ENCODE measurements around the gene TPO.

The TPO gene

DNA sequence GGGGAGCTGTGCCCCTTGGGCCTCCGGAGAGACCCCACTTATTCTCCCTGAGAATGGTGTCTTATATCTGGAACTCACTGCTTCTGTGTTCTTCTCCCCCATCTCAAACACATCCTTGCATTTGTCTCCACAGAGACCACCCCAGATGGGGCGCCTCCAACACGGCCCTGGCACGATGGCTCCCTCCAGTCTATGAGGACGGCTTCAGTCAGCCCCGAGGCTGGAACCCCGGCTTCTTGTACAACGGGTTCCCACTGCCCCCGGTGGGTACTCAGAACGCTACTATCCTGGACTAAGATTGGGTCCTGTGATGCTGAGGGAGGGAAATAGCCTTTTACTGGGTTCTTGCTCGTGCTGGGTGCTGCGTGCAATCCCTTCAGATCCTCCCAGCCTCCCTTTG is 40.3 kb downstream of the TPO start:
- no peak for DNase-seq

DNA sequence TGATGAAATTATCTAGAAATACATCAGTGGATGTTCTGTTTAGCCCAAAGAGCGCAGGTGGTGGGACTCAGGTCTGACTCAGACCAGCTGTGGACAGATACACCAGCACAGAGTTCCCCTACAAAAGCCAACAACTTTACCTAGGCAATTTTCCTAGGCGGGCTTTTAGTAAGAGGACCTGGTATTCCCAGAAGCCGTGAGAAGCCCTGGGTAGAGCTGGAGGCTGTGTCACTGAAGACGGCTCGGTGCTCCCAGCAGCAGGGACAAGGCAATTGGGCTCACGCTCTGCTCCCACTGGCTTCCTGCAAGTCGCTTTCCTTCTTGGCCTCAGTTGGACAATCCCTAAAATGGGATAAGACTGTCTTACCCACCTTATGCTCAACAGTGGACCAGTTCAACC is 41.1 kb downstream of the TPO start:
- no peak for DNase-seq

DNA sequence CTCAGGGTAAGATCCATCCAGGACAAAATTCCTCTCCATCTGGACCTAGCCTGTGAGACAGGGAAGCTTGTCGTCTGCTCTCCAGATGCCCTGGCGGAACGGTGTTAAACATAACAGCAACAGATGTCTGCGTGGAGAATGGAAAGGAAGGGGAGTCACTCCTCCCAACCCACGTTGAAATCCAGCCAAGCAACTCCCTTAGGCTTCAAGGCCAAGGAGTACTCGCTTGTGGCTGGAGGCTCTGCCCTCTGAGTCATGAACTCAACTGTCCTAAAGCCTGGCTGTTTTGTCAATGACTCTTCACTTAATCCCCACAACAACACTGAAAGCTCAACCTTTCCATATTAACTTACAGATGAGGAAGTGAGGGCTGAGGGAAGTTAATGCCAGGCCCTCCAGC is 42.2 kb downstream of the TPO start:
- DNase-seq, result no peak

DNA sequence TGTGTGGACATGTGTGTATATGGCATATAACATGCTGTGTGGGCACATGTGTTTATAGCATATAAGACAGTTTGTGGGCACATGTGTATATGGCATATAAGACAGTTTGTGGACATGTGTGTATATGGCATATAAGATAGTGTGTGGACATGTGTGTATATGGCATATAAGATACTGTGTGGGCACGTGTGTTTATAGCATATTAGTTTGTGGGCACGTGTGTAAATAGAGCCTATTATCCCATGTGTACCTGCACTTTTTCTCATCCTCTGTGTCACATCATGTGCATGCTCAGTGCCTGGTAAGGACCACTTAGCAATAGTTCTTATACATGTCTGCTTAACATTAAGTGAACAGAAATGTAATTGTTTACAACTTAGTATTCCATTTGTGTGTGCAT is 45.2 kb downstream of the TPO start:
- DNase-seq, result no peak

DNA sequence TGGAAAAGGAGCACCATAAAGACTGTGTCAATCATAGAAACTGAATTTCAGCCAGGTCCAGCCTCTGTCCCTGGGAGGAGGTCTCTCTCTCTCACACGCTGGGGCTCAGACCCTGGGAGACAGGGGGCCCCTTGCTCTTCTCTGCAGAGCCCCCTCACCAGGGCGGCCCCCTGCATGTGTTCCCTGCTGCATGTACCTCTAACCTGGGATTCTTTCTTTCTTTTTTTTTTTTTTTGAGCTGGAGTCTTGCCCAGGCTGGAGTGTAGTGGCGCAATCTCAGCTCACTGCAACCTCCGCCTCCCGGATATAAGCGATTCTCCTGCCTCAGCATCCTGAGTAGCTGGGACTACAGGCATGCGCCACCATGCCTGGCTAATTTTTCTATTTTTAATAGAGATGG is 46.5 kb downstream of the TPO start:
- no peak for DNase-seq

DNA sequence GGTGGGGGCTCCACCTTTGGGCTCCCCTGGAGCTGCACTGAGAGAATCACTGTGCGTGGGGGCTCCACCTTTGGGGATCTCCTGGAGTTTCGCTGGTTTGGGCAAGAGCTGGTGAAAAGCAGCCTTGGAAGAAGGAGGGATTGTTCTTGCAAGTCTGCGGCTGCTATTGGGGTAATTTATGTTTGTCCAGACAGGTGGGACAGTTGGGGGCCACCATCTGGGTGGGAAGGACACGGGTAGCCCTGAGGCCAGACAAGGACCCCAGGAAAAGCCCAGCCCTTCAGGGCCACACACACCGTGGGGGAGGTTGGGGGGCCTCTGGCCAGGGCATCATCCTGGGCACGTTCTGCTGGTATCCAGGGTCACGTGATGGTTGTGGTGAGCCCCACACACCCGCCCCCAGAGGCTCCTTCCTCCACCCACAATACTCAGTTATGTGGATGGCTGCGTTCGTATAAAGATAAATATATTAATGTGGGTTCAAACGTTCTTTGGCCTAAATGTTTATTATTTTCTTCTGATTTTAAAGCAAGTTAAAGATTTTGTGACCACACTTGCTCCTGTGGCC is 47.7 kb downstream of the TPO start:
- DNase-seq, result no peak

DNA sequence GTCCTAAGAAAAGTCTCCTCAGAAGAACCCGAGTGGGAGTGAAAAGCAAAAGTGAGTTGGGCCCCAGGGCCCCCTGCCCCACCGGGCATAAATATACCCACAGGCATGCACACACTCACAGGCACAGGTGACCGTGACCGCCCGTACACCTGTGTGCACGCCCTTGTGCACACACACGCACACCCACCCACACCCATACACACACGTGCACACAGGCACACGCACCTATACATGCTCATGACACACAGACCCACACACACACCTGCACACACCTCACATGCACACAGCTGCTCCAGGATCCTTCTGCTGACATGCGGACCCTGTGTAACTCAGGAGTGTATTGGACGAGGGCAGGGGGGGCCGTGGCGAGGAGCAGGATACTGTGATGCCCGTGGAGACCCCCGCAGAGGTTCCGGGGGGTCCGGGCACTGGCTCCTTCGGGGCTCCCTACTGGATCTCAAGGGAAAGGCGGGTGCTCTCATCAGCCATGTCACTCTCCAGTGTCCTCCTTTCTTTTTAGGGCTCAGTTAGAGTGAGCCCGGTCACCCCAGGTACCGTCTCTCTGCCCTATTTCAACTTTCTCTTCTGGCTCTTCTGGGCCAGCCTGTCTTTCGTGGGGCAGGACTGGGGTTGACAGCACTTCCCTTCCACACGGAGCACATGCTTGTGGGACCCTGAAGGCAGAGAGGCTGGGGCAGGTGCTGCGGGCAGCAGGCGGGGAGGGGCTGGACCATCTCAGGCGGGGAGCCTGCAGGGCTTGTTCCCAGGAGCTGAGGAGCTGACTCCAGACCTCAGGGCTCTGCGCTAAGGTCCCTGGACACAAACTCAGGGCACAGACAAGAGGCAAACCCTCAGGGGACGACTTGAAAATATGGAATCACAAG is 48.5 kb downstream of the TPO start:
- DNase-seq, result no peak

DNA sequence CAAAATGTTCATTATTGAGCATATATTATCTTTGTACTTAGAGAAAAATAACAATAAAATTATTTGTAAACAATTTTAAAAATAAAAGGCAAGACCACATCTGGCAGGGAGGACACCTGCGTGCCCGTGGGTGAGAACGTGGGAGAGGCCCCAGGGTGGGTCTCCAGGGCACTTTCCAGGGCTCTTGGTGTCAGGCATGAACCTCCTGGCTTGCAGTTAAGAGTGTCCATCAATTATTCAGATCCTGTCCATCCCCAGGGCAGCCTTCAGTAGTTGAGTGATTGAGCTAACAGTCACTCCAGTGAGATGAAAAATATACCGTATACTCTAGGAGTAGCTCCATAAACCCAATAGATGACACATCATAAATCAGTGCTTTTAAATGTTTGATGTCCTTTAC is 49.7 kb downstream of the TPO start:
- no peak for DNase-seq

DNA sequence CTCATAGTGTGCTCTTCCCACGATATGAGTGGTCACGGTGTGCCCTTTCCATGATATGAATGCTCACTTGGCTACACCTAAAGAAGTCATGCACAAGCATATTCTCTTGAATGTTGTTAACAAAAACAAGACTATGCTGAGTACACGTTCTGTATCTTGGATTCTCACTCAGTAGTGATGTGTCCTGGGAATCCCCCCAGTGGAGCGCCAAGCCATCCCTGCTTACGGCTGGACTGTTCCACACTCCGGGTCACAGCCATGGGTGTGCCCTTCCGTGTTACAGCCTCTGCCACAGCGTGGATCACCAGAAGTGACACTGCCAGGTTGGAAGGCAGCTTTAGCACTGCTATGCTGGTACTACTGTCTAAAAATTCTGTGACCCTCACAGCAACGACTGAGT is 59.1 kb downstream of the TPO start:
- DNase-seq, result no peak

DNA sequence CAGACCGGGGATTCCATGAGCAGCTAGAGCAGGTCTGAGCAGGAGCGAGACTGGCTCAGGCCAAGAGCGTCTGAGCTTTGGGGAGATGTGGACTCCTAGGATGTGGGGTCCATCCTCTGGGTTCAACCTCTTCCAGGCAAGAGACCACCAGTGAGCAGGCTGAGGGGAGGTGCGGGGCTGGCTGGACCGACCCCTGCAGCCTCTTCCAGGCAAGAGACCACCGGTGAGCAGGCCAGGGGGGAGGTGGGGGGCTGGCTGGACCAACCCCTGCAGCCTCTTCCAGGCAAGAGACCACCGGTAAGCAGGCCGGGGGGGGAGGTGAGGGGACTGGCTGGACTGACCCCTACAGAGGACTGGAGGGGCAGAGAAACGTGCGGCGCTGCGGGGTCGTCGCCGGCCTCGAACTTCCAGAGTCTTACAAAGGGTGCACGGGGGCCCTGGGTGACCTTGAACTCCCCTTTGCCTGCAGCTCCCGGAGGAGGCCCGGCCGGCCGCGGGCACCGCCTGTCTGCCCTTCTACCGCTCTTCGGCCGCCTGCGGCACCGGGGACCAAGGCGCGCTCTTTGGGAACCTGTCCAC is 63.4 kb downstream of the TPO start:
- DNase-seq, result no peak

DNA sequence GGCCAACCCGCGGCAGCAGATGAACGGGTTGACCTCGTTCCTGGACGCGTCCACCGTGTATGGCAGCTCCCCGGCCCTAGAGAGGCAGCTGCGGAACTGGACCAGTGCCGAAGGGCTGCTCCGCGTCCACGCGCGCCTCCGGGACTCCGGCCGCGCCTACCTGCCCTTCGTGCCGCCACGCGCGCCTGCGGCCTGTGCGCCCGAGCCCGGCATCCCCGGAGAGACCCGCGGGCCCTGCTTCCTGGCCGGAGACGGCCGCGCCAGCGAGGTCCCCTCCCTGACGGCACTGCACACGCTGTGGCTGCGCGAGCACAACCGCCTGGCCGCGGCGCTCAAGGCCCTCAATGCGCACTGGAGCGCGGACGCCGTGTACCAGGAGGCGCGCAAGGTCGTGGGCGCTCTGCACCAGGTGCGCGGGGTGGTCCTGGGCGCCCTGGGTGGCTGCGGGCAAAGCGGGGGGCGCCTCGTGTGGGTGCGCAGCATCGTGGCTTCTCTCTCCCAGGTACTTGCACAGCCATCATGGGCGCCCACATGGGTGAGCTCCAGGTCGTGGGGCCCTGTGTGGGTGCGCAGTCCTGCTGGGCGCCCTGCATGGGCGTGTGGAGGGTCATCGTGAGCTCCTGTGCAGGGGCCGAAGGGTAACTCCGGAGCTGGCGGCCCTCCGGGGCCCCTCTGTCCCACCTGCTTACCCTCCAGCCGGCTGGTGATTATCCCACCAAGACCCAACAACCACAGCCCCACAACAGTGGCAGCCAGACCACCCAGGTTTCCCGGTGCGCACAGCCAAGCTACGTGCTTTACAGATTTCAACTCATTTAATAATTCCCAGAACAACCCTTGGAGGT is 64.2 kb downstream of the TPO start:
- DNase-seq, result no peak

DNA sequence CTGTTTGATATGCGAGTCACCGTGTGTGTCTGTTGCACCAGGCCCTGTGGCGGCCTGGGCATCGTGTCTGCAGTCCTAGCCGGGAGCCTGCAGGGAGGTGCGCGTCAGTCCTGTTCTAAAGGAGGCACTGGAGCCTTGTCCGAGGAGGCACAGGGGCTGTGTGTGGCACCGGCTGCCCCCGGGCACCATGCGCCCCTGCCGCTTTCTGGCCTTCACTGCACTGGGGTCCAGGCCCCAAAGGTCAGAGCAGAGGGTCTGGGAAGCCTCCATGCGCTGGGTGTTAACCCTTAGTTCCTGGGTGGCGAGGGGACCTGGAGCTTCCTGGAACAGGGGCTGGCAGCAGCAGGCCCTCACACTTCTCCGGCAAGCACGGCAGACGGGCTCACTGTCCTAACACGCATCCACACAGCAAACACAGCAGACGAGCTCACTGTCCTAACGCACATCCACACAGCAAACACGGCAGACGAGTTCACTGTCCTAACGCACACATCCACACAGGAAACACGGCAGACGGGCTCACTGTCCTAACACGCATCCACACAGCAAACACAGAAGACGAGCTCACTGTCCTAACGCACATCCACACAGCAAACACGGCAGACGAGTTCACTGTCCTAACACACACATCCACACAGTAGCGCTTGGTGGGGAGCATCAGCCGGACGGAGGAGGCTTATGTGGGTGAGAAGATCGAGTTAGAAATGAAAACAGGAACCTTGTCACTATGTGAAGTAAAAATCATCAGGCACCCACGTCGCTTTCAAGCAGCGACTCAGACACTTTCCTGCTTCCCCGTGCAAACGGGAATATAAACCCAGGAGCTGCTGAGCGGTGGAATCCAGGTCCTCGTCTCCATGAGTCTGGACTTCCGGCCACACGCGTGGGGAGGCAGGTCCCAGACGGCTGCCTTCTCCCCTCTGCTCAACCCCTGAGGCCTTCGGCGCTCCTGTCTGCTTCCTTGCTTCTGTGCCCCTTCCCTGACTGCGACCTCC is 65.3 kb downstream of the TPO start:
- no peak for DNase-seq

DNA sequence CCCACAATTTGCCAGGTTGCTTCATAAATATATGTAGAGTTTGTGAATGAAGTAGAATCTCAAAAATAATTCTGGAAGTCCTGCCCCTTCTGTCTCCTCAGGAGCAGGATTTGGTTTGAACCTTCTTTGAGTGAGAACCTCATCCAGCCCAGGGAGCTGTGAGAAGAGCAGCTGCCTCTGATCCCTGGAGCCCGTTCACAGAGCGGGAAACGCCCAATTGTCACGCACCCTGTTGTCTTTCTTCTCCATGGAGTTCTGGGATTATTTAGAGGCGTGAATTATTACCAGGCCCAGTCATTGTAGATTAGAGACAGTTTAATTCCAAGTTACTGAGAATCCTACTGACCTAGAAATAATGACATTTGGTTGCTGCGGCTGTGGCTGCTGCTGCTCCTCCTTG is 66.1 kb downstream of the TPO start:
- DNase-seq, result no peak

DNA sequence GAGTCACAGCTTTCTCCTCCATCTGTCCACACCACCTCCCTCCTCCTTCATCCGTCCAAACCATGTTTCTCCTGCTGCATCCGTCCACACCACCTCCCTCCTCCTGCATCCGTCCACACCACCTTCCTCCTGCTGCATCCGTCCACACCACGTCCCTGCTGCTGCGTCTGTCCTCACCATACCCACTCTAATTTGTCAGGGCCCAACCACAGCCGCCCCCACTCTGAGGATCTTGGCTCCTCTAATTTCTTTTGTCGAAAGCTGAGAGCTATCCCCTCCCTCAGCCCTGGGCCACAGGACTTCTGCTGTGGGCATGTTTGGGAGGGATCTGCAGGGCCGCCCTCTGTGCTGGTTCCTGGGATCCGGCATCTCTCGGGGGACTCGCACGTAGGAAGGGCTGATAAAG is 67.4 kb downstream of the TPO start:
- DNase-seq, result no peak

DNA sequence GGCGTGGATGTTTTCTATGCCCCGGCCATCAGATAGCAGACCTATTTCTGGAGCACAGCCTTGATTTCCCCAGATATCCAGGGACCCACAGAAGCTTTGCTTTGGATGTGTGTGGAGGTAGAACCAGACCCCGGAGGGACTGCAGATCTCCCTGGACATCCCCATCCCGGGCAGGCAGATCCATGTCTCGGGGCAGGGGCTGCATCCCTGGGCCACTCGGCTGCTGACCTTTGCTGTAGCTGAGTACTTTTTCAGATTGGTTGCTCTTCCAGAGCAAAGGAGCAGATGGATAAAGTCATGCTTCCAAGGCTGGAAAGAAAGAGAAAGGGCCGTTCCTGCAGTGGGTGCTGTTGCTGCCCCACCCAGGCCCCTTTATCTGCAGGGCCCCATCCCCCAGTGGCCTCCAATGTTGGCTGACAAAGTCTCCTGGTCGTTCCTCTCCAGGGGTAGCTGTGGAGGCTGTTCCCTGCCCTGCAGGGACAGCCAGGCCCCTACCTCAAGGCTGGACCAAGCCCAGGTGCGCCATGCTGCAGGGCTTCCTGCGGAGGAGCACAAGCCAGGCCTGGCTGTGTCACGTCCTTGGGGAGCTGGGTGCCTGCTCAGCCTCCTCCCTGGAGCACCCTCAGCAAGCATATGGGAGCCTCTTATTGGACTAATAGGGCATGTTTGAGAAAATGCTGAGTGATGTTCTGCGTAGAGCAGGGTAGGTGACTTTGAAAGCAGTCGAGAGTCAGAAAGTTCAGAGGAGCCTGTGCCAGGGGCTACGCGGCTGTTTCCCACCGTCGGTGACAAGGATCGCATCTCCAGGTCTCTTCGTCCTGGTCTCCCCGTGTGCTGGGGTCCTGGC is 68.4 kb downstream of the TPO start:
- DNase-seq, result no peak

DNA sequence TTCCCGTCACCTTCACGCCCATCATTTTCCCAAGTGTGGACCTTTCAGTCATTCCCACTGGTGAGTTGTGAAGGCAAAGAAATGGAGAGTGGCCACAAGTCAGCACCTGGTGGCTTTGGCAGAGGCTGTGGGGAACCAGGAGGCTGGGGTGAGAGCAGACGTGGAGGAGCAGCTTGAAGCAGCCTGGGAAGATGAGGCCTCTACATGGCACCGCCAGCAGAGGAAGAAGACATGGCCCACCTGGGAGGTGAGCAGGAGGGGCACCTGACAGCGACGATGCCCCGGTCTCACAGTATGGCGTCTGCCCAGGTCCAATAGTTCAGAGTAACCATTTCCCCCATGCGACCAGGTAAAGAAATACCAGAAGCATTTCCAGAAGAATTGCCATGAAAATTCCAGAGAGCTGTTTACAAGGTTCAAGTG is 69.0 kb downstream of the TPO start:
- DNase-seq, result no peak

DNA sequence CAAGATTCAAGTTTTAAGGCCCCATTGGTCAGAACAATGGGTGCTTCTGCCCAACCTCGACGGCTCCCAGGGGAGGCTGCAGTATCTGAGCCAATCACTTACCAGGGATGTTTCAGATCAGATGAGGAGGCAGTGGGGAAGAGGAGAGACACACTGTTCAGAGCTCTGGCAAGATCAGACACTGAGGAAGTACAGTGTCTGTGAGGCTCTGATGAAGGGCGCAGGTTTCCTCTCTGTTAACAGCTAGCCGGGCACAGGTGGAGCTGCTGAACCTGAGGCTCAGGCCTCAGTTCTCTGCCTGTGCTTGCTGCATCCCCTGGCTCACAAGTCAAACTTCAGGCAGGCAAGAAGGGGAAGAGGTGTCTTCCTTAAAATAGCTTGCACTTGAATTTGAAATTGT is 69.7 kb downstream of the TPO start:
- DNase-seq, result no peak

DNA sequence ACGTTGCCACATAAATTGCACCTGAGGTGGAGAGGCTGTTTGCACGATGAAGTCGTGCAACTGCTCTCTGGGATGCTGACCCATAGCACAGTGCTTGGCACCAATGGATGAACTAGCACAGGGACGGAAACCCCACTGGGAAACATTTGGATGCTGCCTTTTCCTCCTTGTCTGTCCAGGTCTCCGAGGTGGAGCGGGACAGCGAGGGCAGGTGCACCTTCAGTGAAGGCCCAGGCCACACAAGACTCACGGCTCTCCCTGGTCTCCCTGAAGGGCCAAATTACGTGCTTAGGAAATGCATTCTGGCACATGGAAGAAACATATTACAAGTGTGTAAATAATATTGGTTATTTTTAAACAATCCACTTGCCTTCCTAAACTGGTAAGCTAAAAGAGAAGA is 70.3 kb downstream of the TPO start:
- DNase-seq, result no peak

DNA sequence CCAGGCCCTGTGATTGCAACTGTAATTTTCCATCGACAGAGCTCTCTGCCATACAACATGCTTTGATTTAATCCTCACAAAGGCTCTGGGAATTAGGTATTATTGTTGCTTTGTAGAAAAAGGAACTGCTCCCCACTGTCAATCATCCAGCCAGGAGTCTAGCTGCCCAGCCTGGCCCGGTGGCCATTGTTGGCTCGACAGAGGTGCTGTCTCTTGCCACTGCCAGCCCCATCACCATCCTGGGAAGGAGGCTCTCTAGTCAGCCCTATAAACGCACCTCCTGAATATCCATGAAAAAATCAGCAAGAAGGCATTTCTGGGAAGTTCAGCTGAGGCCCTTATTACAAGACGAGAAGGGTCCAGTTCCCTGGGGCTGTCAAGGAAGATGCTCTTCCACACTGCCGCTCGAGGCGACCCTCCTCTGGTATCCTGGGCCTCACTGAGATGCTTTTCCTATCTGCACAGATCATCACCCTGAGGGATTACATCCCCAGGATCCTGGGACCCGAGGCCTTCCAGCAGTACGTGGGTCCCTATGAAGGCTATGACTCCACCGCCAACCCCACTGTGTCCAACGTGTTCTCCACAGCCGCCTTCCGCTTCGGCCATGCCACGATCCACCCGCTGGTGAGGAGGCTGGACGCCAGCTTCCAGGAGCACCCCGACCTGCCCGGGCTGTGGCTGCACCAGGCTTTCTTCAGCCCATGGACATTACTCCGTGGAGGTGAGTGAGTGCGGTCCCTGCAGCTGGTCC is 71.0 kb downstream of the TPO start:
- DNase-seq, result no peak

DNA sequence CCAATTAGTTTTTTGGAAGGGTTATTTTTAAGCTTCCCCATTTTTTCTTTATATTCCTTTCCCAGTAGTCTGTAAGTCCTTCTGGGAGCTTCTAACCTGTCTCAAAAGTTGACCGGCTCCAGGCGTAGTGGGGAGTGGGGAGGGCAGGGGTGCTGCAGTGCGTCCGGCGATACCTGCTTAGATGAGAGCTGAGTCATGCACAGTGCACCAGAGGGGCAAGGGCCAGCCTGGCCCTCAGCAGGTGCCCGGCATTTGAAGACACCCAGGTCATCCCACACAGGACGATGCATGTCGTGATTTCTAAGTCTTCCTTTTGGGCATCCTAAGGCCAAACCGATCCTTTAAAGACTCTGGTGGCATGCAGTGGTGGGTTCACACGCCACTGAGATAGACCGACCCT is 73.4 kb downstream of the TPO start:
- no peak for DNase-seq

DNA sequence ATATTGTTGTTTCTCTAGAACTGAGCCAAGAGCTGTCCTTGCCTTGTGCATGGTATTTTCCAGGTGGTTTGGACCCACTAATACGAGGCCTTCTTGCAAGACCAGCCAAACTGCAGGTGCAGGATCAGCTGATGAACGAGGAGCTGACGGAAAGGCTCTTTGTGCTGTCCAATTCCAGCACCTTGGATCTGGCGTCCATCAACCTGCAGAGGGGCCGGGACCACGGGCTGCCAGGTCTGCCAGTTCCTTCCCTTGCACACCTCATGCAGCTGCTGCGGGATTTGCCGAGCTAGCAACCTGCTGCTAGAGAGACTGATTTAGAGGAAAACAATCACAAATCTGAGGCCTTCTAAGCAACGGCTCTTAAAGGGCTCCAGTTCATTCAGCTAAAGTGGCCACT is 74.5 kb downstream of the TPO start:
- no peak for DNase-seq

Measured in stimulated activated CD4-positive, alpha-beta T cell treated with anti-CD3 and anti-CD28 coated beads, Interleukin-4, amount 100 ng/mL, for 24 hours (primary cell).